GM12878 (cell line): Measurements from ENCODE around the gene NCLN. TPM values are rescaled to one million over a fixed set of nuclear protein-coding genes. Genes with fewer than 3 reads are reported as not detected.
A peak's percentile ranks its signal among the peaks of the same experiment; 100 is the strongest.

ENCODE experiments used
- ATAC-seq: fragments of 200-7000 bp; cut with Tn5 transposase; 3 replicates; pipeline ENCODE4 v1.9.1; 2020; ENCODE audit warnings: mild to moderate bottlenecking, moderate library complexity
- BruUV-seq: library from RNA; stranded (reverse); fragments of 400-500 nt; replicated peaks from 2 replicates; lab custom pipeline; 2021; lab: Mats Ljungman, UMichigan
- CTCF ChIA-PET: fragments of 300-600 bp; sonication (Branson Sonifier 250); formaldehyde crosslinking; extraction: SDS; loops from one replicate; lab custom pipeline; 2021; ENCODE audit warnings: inconsistent platforms; lab: Yijun Ruan, JAX
- POLR2A ChIA-PET: fragments of 350-600 bp; formaldehyde crosslinking; extraction: SDS; loops from one replicate; lab custom pipeline; 2021; ENCODE audit warnings: inconsistent platforms; lab: Charles Lee
- RAD21 ChIA-PET: fragments of 300-600 bp; sonication (Branson Sonifier 250); formaldehyde crosslinking; loops from one replicate; lab custom pipeline; 2023; ENCODE audit warnings: antibody characterized with exemption; ENCODE audit not compliant: unreplicated experiment; lab: Charles Lee
- SMC1A ChIA-PET: fragments of 300-600 bp; sonication (Branson Sonifier 250); formaldehyde crosslinking; loops from one replicate; lab custom pipeline; 2023; ENCODE audit not compliant: unreplicated experiment, uncharacterized antibody; lab: Charles Lee
- DNase-seq: peaks from one replicate; pipeline ENCODE4 v3.0.0-alpha.2; 2011; ENCODE audit warnings: low read depth, low spot score
- FAIRE-seq: peaks from 3 replicates; lab custom pipeline; 2011; peaks lifted over from hg19 to GRCh38; lab: Jason Lieb, UNC
- H2AFZ ChIP-seq: 2 replicates; pipeline ENCODE4 v1.6.0; 2011; ENCODE audit warnings: low read depth, low read length, control low read depth; ENCODE audit not compliant: control insufficient read depth
- H3K27ac ChIP-seq: 2 replicates; pipeline ENCODE4 v1.5.1; 2011; ENCODE audit warnings: control low read depth; ENCODE audit not compliant: control insufficient read depth, insufficient read depth
- H3K27me3 ChIP-seq, 2 experiments: replicated peaks in 1 of 2; 2 replicates each; pipeline versions ENCODE4 v1.6.0 to v1.6.1; 2011; ENCODE audit warnings: low read length in 1 of 2; ENCODE audit not compliant: control insufficient read depth in 2 of 2, insufficient read depth in 2 of 2
- H3K36me3 ChIP-seq, 2 experiments: 2 replicates each; pipeline ENCODE4 v1.5.1; 2011; ENCODE audit warnings: low read length in 1 of 2; ENCODE audit not compliant: control insufficient read depth in 2 of 2, insufficient read depth in 2 of 2
- H3K4me1 ChIP-seq: 2 replicates; pipeline ENCODE4 v1.6.1; 2011; ENCODE audit warnings: mild to moderate bottlenecking, low read length, moderate library complexity, mixed read lengths; ENCODE audit not compliant: control insufficient read depth, insufficient read depth
- H3K4me2 ChIP-seq: 2 replicates; pipeline ENCODE4 v1.6.0; 2011; ENCODE audit warnings: control low read depth; ENCODE audit not compliant: control insufficient read depth, insufficient read depth
- H3K4me3 ChIP-seq: fragments of 200-600 bp; sonication (generic); 2 replicates; pipeline ENCODE4 v1.5.1; 2016
- H3K79me2 ChIP-seq: 2 replicates; pipeline ENCODE4 v1.6.0; 2011; ENCODE audit warnings: low read length; ENCODE audit not compliant: control insufficient read depth, insufficient read depth
- H3K9ac ChIP-seq: 2 replicates; pipeline ENCODE4 v1.8.0; 2011; ENCODE audit warnings: low read length, control low read depth, mixed read lengths; ENCODE audit not compliant: control insufficient read depth, insufficient read depth
- H3K9me3 ChIP-seq: replicated peaks from 3 replicates; pipeline ENCODE4 v1.5.1; 2011; ENCODE audit warnings: mild to moderate bottlenecking, low read length; ENCODE audit not compliant: control insufficient read depth, insufficient read depth
- H4K20me1 ChIP-seq: 2 replicates; pipeline ENCODE4 v1.6.0; 2011; ENCODE audit not compliant: control insufficient read depth, insufficient read depth
- BHLHE40 ChIP-seq, 2 experiments: fragments of 450-650 bp in 1 of 2; IDR thresholded peaks; 2 replicates each; pipeline ENCODE4 v1.6.1; 2011 to 2017; ENCODE audit warnings: low read depth in 2 of 2, borderline replicate concordance in 1 of 2, improper control_type of control experiment in 1 of 2, low read length in 1 of 2, mild to moderate bottlenecking in 1 of 2
- EZH2 ChIP-seq: IDR thresholded peaks from 2 replicates; pipeline ENCODE4 v1.6.1; 2012; ENCODE audit warnings: low read depth, mild to moderate bottlenecking, control low read depth, inconsistent platforms, low read length, borderline replicate concordance; ENCODE audit not compliant: control insufficient read depth
- NFYA ChIP-seq: IDR thresholded peaks from 2 replicates; pipeline ENCODE4 v1.6.1; 2011; ENCODE audit warnings: low read depth, mild to moderate bottlenecking, low read length, improper control_type of control experiment, borderline replicate concordance
- NRF1 ChIP-seq: conservative IDR thresholded peaks from 2 replicates; pipeline ENCODE4 v1.6.1; 2011; ENCODE audit warnings: mild to moderate bottlenecking, low read depth, low read length, improper control_type of control experiment
- SMAD1 ChIP-seq: fragments of 450-650 bp; IDR thresholded peaks from 2 replicates; pipeline ENCODE4 v1.6.1; 2018; ENCODE audit warnings: mild to moderate bottlenecking, low read depth; ENCODE audit not compliant: partially characterized antibody
- SP1 ChIP-seq: IDR thresholded peaks from one replicate; pipeline ENCODE4 v1.6.1; 2011; ENCODE audit warnings: low read depth, low read length
- SPI1 ChIP-seq: IDR thresholded peaks from 2 replicates; pipeline ENCODE4 v1.6.1; 2011; ENCODE audit warnings: low read depth, mild to moderate bottlenecking, low read length, moderate library complexity, borderline replicate concordance; ENCODE audit not compliant: insufficient read depth
- STAT3 ChIP-seq: IDR thresholded peaks from 2 replicates; pipeline ENCODE4 v1.6.1; 2011; ENCODE audit warnings: low read depth, low read length, improper control_type of control experiment
- SUPT20H ChIP-seq: IDR thresholded peaks from 2 replicates; pipeline ENCODE4 v1.6.1; 2011; ENCODE audit warnings: low read depth, mild to moderate bottlenecking, low read length, moderate library complexity, borderline replicate concordance; ENCODE audit not compliant: control insufficient read depth
- TCF3 ChIP-seq: IDR thresholded peaks from 2 replicates; pipeline ENCODE4 v1.6.1; 2012; ENCODE audit warnings: low read depth, mild to moderate bottlenecking, low read length, borderline replicate concordance; ENCODE audit not compliant: insufficient read depth
- WGBS: methylation state at CpG from one replicate; pipeline ENCODE4 v1.1.6; 2016; ENCODE audit warnings: low lambda C conversion rate; ENCODE audit not compliant: insufficient replicate concordance, insufficient coverage; ENCODE audit errors: missing lambda C conversion rate; 5-methylcytosine and 5-hydroxymethylcytosine counted together
- in situ Hi-C: fragments of 300-500 bp; cut with MboI; formaldehyde crosslinking; loops from 9 replicates; pipeline ENCODE4 v1.14.3; 2018; ENCODE audit warnings: mixed read lengths
- intact Hi-C: fragments of 100-400 bp; cut with micrococcal nuclease; formaldehyde crosslinking; loops from one replicate; pipeline ENCODE4 v1.14.2; 2022; ENCODE audit not compliant: unreplicated experiment
- polyA plus RNA-seq, 11 experiments: library from polyadenylated mRNA; depleted of rRNA in 4 of 11; unstranded in 6 of 11; stranded (reverse) in 5 of 11; fragments of >200 nt; fragmentation: Nextera tagmentation in 4 of 11; fragmentation: Illumina TruSeq in 1 of 11; extraction: Ambion mirVana in 4 of 11; extraction: Trizol in 1 of 11; gene quantifications; 1 replicate in 1 of 11; 2 replicates in 10 of 11; pipeline versions ENCODE4 v1.2.1 to v1.2.3, GENCODE V29; 2011 to 2016; ENCODE audit warnings: inconsistent platforms in 2 of 11, missing spikeins in 2 of 11, low read depth in 1 of 11
- total RNA-seq, 4 experiments: library from RNA; depleted of rRNA in 3 of 4; stranded (reverse); fragments of >200 nt in 3 of 4; fragmentation: Illumina TruSeq in 1 of 4; extraction: Trizol in 1 of 4; gene quantifications; 2 replicates each; pipeline versions ENCODE4 v1.2.1 to v1.2.3, GENCODE V29; 2013 to 2021
- TF ChIP-seq, protein P1 (sequence below): fragments of 450-650 bp; IDR thresholded peaks from 2 replicates; pipeline ENCODE4 v1.6.1; 2017; ENCODE audit warnings: borderline replicate concordance

The NCLN gene
- total and polyA plus RNA-seq, 10 of the 15 experiments (the other 5 are each of a cell fraction or from before 2014, with no cell fraction given) = 2.2 to 79.1 (median 36.0) TPM

DNA sequence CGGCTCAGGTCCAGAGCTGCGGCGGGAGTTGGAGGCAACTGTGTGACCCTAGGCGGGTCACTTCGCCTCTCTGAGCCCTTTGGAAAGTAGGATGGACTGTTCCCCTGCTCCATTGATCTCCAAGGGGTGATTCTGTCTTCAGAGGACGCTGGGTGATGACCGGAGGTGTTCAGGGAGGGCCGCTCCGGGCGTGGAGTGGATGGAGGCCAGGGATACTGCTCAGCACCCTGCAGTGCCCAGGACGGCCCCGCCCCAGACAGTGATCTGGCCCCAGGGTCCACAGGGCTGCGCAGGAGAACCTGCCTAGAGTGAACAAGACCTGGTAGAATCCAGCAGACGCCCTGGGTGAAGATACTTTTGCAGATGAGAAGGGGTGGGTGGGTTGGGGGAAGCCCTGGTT lies 7.0 kb downstream of the NCLN start (continued):
- TF ChIP-seq NFYA (no peak), SP1 (no peak), BHLHE40 (IDR thresholded peaks at IDR 0.05; ENCODE audit: borderline replicate concordance in 1 of 2, low read depth in 2 of 2, low read length in 1 of 2) (no peak), SUPT20H (no peak), STAT3 (no peak), NRF1 (no peak), EZH2 (no peak), TCF3 (no peak)
- TF ChIP-seq, protein P1, sequence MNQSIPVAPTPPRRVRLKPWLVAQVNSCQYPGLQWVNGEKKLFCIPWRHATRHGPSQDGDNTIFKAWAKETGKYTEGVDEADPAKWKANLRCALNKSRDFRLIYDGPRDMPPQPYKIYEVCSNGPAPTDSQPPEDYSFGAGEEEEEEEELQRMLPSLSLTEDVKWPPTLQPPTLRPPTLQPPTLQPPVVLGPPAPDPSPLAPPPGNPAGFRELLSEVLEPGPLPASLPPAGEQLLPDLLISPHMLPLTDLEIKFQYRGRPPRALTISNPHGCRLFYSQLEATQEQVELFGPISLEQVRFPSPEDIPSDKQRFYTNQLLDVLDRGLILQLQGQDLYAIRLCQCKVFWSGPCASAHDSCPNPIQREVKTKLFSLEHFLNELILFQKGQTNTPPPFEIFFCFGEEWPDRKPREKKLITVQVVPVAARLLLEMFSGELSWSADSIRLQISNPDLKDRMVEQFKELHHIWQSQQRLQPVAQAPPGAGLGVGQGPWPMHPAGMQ = no peak

DNA sequence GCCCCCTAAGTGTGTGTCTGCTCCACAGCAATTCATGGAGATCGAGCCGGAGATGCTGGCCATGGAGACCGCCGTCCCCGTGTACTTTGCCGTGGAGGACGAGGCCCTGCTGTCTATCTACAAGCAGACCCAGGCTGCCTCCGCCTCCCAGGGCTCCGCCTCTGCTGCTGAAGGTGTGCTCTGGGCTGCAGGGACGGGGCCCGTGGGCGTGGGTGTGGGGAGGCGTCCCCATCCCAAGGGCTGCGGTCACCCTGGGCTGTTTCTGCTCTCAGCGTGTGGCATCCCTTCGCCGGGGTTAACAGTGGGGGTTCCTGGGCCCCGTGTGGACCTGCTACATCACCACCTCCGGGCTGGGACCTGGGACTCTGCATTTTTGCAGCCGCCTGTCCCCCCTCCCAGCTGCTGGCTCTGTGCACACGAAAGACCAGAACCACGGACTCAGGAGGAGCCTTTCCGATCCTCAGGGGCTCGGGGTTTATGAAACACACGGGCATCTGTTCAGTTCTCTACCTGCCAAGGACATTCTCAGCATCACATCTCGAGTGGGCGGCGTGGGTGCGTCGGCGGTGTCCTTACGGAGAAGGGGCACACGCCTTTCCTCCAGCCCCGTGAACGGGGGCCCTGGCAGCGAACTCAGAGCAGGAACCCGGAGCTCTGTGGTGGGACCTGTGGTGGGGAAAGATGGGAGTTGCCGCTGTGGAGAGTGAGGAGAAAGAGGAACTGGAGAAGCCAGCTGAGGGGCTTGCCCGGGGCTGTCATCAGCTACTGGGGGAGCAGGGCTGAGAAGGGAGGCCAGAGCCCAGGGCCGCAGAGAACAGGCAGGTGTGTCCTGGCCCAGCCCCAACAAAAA lies 7.8 kb downstream of the NCLN start:
- ChIA-PET SMC1A (no interaction called here), POLR2A (interaction anchor here (1.4 kb wide), 1 partner anchor 8 kb away, joined by 3 read pairs; the partner anchor contains the start of gene NCLN), CTCF (no interaction called here), RAD21 (no interaction called here)
- ATAC-seq = no peak
- H3K9me3 ChIP-seq = no peaks in the 10 kb centered on the region
- H3K9ac ChIP-seq = no peak overlapping the region
- no TSS peak for BruUV-seq
- in situ Hi-C loops (no loop called here), intact Hi-C loops (no loop called here)
- H4K20me1 ChIP-seq = no peaks in the 10 kb centered on the region
- FAIRE-seq = no peak
- peaks cover 5 to 6% of the 10 kb centered on the region in 2 experiments; a peak in 3 of 4 replicates for H3K36me3 ChIP-seq
- H3K4me2 ChIP-seq = no peak overlapping the region
- no peak overlapping the region for H3K4me3 ChIP-seq
- 84% methylated on average over 38 of the region's 40 CpGs for WGBS
- TF ChIP-seq SPI1 (peak; percentile 64; the same call in 1 of the 2 replicates), SMAD1 (no peak)
- no peak for DNase-seq
- no peak overlapping the region for H2AFZ ChIP-seq
- no peaks in the 10 kb centered on the region for H3K27me3 ChIP-seq
- H3K4me1 ChIP-seq = no peaks in the 10 kb centered on the region
- no peak overlapping the region for H3K27ac ChIP-seq
- H3K79me2 ChIP-seq = peaks cover 24% of the 10 kb centered on the region
